ENCODE measurements around the gene COPS7B.

DNA sequence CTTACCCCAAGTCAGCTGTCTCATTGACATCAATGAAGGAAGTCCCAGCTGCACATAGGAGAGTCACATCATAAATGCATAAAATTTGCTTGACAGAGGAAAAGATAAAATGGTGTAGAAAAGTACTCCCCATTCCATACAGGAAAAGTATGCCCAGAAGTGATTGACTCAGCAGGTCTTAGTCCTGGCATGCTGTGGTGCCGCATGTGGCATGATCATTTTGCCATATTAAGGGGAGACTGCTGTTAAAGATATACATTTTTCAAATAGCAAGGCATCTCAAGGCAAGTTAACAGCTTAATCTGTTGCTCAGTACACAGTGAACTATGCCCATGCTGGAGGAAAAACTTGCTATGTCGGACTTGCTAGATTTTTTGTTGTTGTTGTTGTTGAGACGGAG, 8.1 kb downstream of the COPS7B start:
- no peak for TF ChIP-seq ZFX (IDR thresholded peaks at IDR 0.05)
- TF ChIP-seq, protein P1, sequence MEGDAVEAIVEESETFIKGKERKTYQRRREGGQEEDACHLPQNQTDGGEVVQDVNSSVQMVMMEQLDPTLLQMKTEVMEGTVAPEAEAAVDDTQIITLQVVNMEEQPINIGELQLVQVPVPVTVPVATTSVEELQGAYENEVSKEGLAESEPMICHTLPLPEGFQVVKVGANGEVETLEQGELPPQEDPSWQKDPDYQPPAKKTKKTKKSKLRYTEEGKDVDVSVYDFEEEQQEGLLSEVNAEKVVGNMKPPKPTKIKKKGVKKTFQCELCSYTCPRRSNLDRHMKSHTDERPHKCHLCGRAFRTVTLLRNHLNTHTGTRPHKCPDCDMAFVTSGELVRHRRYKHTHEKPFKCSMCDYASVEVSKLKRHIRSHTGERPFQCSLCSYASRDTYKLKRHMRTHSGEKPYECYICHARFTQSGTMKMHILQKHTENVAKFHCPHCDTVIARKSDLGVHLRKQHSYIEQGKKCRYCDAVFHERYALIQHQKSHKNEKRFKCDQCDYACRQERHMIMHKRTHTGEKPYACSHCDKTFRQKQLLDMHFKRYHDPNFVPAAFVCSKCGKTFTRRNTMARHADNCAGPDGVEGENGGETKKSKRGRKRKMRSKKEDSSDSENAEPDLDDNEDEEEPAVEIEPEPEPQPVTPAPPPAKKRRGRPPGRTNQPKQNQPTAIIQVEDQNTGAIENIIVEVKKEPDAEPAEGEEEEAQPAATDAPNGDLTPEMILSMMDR (conservative IDR thresholded peaks at IDR 0.05) = no peak

Data from C4-2B (cell line).